Omental fat pad (tissue), 4 donors: ENCODE measurements around the gene CTIF. TPM values are rescaled to one million over a fixed set of nuclear protein-coding genes. Genes with fewer than 3 reads are reported as not detected.

ENCODE experiments used
- ATAC-seq: fragments of 150-250 bp; one replicate; pipeline ENCODE4 v1.9.1; 2016; ENCODE audit warnings: mild to moderate bottlenecking, moderate library complexity; ENCODE audit not compliant: low FRiP score
- DNase-seq: peaks from one replicate; pipeline ENCODE4 v3.0.0-alpha.2; 2019; ENCODE audit warnings: low spot score
- total RNA-seq, 4 donors: library from RNA; depleted of rRNA; stranded (reverse); fragments of >200 nt; gene quantifications; one replicate each; pipeline ENCODE4 v1.1.0, GENCODE V29; 2016
- TF ChIP-seq, protein P1 (sequence below), 3 donors: fragments of 450-650 bp; IDR thresholded peaks; one replicate each; pipeline ENCODE4 v1.5.1; 2016 to 2017; ENCODE audit warnings: antibody characterized with exemption in 3 of 3, mild to moderate bottlenecking in 3 of 3, moderate library complexity in 2 of 3

The CTIF gene
- total RNA-seq, 4 donors from 2014 or later = 57.5 to 94.0 (median 72.4) TPM

DNA sequence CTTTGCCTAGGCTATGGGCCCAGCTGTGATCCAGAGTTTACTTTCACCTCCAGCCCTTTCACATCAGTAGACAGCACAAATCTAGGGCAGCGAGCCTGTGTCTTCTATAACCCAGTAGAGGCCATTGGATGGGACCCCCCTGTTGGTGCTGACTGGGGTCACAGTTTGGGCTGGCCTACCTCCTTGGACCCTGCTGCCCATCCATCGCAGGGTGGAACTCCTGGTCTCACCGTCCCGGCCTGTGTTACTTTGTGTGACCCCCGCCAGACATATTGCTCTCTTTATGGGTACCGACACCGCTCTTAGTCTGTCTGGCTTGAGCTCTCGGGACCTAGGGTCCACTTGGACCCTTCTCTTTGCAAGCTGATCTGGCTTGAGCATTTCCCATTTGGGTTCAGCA lies 157.4 kb downstream of the CTIF start:
- TF ChIP-seq, protein P1, sequence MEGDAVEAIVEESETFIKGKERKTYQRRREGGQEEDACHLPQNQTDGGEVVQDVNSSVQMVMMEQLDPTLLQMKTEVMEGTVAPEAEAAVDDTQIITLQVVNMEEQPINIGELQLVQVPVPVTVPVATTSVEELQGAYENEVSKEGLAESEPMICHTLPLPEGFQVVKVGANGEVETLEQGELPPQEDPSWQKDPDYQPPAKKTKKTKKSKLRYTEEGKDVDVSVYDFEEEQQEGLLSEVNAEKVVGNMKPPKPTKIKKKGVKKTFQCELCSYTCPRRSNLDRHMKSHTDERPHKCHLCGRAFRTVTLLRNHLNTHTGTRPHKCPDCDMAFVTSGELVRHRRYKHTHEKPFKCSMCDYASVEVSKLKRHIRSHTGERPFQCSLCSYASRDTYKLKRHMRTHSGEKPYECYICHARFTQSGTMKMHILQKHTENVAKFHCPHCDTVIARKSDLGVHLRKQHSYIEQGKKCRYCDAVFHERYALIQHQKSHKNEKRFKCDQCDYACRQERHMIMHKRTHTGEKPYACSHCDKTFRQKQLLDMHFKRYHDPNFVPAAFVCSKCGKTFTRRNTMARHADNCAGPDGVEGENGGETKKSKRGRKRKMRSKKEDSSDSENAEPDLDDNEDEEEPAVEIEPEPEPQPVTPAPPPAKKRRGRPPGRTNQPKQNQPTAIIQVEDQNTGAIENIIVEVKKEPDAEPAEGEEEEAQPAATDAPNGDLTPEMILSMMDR (IDR thresholded peaks at IDR 0.05) = no peak
- DNase-seq (no peak), ATAC-seq (no peak)

DNA sequence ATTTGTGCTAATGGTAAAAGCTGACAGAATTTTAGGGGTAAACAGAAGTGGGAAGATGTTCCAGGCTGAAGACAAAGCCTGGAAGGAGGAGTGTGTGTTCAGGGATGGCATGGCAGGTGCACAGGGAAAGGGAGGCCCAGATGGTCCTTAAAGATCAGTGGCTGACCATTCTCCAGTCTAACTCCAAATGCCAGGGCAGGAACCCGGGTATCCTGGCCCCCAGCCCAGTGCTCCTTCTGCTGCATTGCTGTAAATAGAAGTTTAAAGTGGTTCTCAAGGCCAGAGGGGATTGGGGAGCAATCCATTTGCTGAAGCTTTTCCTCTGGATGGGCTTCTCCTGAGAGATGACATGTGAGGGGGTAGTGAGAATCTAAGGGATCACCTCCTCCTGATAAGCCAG lies 158.6 kb downstream of the CTIF start:
- DNase-seq = no peak
- no peak for ATAC-seq
- TF ChIP-seq, protein P1 (IDR thresholded peaks at IDR 0.05) = no peak

DNA sequence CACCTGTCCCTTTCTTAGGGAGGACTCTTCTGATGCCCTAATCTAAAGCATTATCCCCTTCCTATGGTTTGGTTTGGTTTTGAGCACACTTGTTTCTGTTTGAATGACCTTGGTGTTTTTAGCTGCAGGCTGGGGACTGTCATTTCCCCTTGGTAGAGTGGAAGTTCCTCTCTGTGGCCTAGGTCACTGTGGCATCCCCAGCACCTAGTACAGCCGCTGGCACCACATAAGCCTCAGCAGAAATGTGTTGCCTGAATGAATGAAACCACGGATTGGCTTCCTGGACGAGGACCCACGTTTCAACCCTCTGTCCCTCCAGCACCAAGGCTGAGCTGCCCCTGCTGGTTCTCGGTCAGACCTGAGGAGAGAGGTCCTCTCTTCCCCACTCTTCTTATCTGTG lies 159.9 kb downstream of the CTIF start:
- TF ChIP-seq, protein P1 (IDR thresholded peaks at IDR 0.05) = no peak
- DNase-seq (no peak), ATAC-seq (no peak)

DNA sequence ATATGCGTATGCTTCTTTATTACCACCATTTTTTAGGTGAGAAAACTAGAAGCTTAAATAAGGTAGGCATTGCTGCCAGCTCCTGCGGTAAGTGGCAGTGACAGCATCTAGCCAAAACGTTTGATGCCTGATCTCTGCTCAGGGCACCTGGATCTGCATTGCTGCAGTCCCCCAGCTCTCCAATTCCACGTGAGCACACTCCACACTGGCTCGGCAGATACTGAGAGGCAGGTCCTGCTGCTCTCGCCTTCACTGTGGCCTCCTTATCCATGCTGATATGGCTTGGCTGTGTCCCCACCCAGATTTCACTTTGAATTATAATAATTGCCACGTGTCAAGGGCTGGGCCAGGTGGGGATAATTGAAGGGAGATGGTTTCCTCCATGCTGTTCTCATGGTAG lies 160.9 kb downstream of the CTIF start:
- TF ChIP-seq, protein P1 (IDR thresholded peaks at IDR 0.05) = no peak
- ATAC-seq = no peak
- no peak for DNase-seq

DNA sequence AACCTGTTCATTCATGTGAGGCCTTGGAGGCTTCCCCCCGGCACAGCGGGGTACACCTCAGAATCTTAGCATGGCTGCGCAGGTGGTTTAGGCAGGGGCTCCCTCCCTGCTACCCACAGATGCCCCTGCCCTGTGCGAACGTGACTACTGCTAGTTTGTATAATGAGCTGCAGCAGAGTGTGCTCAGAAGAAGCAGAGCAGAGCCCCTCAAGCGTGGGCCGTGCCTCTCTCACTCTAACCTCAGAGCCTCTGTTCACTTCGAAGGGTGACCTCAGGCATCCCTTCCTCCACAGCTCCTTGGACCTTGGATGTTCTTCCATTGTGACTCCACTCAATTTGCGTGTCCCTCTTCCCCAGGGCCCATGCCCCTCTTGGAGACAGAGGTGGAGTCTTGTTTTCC lies 161.6 kb downstream of the CTIF start:
- TF ChIP-seq, protein P1 (IDR thresholded peaks at IDR 0.05) = no peak
- ATAC-seq (no peak), DNase-seq (no peak)

DNA sequence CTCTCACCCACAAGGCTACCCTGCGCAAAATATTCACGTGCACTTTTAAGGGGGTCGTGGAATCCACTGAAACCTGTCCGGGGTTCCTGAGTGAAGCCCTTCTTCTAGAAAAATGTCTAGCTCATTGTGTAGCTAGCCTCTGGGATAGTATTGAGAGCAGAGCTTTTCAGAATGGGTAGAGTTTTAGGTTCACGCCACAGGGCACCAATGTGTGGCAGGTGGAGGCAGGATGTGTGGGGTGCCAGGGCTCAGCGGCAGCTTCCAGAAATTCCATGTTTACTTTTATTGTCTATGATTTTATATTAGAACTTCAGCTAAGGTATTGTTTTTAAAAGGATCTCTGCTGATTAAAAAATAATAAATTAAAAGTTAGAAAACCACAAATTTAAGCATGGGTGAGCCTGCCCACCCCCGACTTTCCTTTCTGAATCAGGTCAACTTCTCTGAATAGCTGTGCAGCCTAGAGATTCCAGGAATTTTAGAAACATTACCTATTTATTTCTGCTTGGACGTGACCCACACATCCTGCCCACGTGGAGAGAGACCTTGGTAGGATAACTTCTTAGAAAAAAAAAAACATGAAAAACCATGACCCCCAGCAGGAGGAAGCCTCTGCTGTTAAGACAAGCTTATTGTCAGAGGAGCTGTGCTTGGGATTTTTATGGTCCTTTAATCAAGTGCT lies 163.7 kb downstream of the CTIF start:
- TF ChIP-seq, protein P1 (IDR thresholded peaks at IDR 0.05) = no peak
- DNase-seq = no peak
- no peak for ATAC-seq

DNA sequence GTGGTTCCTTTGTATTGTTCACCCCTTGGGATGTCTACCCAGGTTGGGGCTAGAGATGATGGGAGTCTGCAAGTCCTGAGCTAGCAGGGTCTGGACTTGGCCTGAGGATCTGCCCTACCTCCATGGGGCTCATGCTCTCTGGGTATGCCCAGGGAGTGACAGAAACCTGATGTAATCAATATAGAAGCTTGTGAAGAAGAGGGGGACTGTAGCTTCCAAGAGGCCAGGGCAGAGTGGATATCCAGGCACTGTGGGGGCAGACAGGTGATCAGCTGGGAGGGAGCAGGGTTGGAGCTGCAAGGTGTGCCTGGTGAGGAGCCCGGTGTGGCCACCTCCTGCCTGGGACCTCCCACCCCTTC lies 164.2 kb downstream of the CTIF start:
- ATAC-seq = no peak
- no peak for DNase-seq
- TF ChIP-seq, protein P1 (IDR thresholded peaks at IDR 0.05) = no peak
